ENCODE measurements around the gene LPIN1. TPM values are rescaled to one million over a fixed set of nuclear protein-coding genes. Genes with fewer than 3 reads are reported as not detected.

Gene LPIN1
- total RNA-seq, 1 donor from 2014 or later: 12.1 TPM

DNA sequence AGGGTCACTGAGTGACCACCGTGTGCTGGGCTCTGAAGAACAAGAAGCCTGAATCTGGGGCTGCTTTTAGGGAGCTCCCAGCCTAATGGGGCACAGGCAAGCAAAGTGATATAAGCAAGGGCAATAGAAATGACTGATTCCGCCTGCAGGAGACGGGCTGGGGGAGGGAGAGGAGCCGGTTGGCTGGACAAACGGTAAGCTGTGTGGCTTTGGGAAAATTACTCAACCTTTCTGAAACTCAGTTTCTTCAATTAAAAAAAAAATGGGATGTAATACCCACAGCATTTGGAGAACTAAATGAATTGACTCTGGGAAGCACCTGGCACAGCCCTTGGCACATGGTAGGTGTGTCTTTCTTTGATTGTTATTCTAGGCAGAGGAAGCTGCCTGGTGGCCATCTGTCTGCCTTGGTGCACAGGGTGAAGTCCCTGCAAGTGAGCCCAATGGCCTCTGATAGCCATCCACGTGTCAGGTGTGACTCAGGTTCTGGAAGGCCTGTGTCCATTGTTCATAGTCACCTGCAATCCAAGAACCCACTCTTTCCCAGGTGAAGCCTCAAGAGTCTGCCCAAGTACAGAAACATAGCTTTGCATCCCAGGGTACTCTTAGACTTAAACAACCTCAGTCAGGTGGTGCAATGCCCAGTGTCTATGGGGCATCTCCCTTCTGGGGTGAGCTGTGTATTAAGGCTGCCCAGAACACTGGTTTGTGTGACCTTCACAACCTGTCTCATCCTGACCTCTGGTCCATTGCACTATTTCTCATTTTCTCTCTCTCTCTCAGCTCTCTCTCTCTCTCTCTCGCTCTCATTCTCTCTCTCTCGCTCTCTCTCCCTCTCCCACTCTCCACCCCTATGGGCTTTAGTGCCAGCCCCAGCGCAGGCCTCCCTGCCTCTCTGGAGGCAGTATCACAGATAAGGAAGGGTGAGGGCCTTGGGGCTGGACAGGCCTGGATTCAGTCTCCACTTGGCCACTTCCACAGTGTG, 46.5 kb upstream of the LPIN1 start:
- FAIRE-seq (no peak), DNase-seq (ENCODE audit: low read depth) (no peak)
- Histone ChIP-seq H3K27me3 (ENCODE audit: control insufficient read depth, insufficient read depth, low read length) (no peaks in the 10 kb centered on the region), H3K36me3 (ENCODE audit: control insufficient read depth, insufficient read depth, low read length) (no peaks in the 10 kb centered on the region), H3K4me3 (ENCODE audit: low read depth, low read length) (no peak overlapping the region)
- TF ChIP-seq CTCF (IDR thresholded peaks at IDR 0.05; ENCODE audit: insufficient read depth, low read length, severe bottlenecking): no peak

DNA sequence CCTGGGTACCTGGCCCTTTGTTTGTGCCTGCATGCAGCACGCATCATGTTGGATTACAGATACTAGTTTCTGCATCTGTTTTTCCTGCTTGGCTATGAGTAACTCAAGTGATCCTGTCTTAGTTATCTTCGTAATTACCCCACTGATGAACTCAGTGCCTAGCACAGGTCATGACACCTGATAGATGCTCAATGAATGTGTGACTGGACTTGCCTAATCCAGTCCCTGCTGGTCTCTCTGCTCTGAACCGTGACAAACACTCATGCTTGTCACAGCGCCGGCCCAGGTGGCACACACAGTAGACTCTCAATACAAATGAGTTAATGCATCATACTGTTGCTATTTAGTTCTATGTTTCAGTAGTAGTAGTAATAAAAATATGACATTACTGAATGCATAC, 45.2 kb upstream of the LPIN1 start:
- no peak for FAIRE-seq
- Histone ChIP-seq H3K4me3 (ENCODE audit: low read depth, low read length) (no peak overlapping the region), H3K27me3 (ENCODE audit: control insufficient read depth, insufficient read depth, low read length) (no peaks in the 10 kb centered on the region), H3K36me3 (ENCODE audit: control insufficient read depth, insufficient read depth, low read length) (no peaks in the 10 kb centered on the region)
- peak; percentile 58 for DNase-seq (ENCODE audit: low read depth)
- no peak for TF ChIP-seq CTCF (IDR thresholded peaks at IDR 0.05; ENCODE audit: insufficient read depth, low read length, severe bottlenecking)

- FAIRE-seq (peak; percentile 40), DNase-seq (ENCODE audit: low read depth) (no peak)
- H3K27me3 ChIP-seq (ENCODE audit: control insufficient read depth, insufficient read depth, low read length): no peaks in the 10 kb centered on the region
- no peak overlapping the region for H3K4me3 ChIP-seq (ENCODE audit: low read depth, low read length)
- no peak for TF ChIP-seq CTCF (IDR thresholded peaks at IDR 0.05; ENCODE audit: insufficient read depth, low read length, severe bottlenecking)
- no peaks in the 10 kb centered on the region for H3K36me3 ChIP-seq (ENCODE audit: control insufficient read depth, insufficient read depth, low read length)
Observed at GRCh38 chr2:11701751-11702301, 44.6 kb upstream of the LPIN1 start.

DNA sequence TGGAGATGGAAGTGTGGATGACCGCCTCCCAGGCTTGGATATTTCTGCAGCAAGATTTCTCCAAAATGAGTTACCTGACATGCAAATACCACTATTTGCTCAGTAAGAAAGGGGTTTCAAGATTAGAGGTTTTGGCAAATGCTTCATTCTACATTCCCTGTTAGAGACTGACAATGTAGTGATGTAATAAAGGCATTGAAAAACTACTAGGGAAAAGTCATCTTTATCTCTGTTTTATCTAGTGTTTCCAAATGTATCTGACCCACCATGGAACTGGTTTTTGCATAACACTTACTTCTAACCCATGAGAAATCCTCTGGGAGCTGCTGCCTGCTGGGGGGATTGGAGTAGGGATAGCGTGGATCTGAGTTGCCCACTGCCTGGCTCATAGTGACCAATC, 43.5 kb upstream of the LPIN1 start:
- no peak for FAIRE-seq
- no peak for TF ChIP-seq CTCF (IDR thresholded peaks at IDR 0.05; ENCODE audit: insufficient read depth, low read length, severe bottlenecking)
- no peak for DNase-seq (ENCODE audit: low read depth)
- Histone ChIP-seq H3K36me3 (ENCODE audit: control insufficient read depth, insufficient read depth, low read length) (no peaks in the 10 kb centered on the region), H3K4me3 (ENCODE audit: low read depth, low read length) (no peak overlapping the region), H3K27me3 (ENCODE audit: control insufficient read depth, insufficient read depth, low read length) (no peaks in the 10 kb centered on the region)

DNA sequence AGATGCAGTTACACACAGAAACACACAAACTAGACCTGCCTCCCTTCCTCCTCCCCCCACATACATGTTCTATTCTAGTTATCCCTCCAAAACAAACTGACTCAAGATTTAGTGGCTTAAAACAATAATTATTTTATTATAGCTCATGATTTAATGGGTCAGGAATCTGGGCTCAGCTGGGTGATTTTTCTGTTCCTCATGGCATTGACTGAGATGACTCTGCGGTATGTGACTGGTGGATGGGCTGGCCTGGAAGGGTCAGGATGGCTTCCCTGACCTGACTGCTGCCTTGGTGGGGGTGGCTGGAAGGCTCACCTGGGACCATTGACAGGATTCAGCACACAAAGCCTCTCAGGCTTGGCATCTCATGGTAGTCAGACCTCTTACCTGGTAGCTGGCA, 42.7 kb upstream of the LPIN1 start:
- DNase-seq (ENCODE audit: low read depth) (peak; percentile 48), FAIRE-seq (no peak)
- no peaks in the 10 kb centered on the region for H3K27me3 ChIP-seq (ENCODE audit: control insufficient read depth, insufficient read depth, low read length)
- no peak overlapping the region for H3K4me3 ChIP-seq (ENCODE audit: low read depth, low read length)
- no peak for TF ChIP-seq CTCF (IDR thresholded peaks at IDR 0.05; ENCODE audit: insufficient read depth, low read length, severe bottlenecking)
- no peaks in the 10 kb centered on the region for H3K36me3 ChIP-seq (ENCODE audit: control insufficient read depth, insufficient read depth, low read length)

Data from bronchial epithelial cell (primary cell).